GM23248 (cell line): Measurements from ENCODE around the gene HSF5. TPM values are rescaled to one million over a fixed set of nuclear protein-coding genes. Genes with fewer than 3 reads are reported as not detected.

ENCODE experiments used
- DNase-seq: peaks from one replicate; pipeline ENCODE4 v3.0.0-alpha.2; 2015
- H2AFZ ChIP-seq: fragments of 200-600 bp; sonication (generic); 2 replicates; pipeline ENCODE4 v1.6.1; 2016; ENCODE audit warnings: antibody characterized with exemption
- H3F3A ChIP-seq: fragments of 200-600 bp; sonication (generic); 2 replicates; pipeline ENCODE4 v1.6.1; 2016; ENCODE audit warnings: mild to moderate bottlenecking, antibody characterized with exemption, mixed run types; ENCODE audit not compliant: insufficient read depth
- H3K27ac ChIP-seq: fragments of 200-600 bp; sonication (generic); 2 replicates; pipeline ENCODE4 v1.5.1; 2016; ENCODE audit warnings: mild to moderate bottlenecking
- H3K27me3 ChIP-seq: fragments of 200-600 bp; sonication (generic); replicated peaks from 2 replicates; pipeline ENCODE4 v1.6.1; 2016; ENCODE audit warnings: mild to moderate bottlenecking; ENCODE audit not compliant: insufficient read depth
- H3K36me3 ChIP-seq: fragments of 200-600 bp; sonication (generic); 2 replicates; pipeline ENCODE4 v1.6.1; 2016; ENCODE audit warnings: low read depth, mild to moderate bottlenecking
- H3K4me1 ChIP-seq: fragments of 200-600 bp; sonication (generic); 2 replicates; pipeline ENCODE4 v1.6.1; 2016; ENCODE audit warnings: mild to moderate bottlenecking; ENCODE audit not compliant: insufficient read depth
- H3K4me2 ChIP-seq: fragments of 200-600 bp; sonication (generic); one replicate; pipeline ENCODE4 v1.6.1; 2016; ENCODE audit warnings: mild to moderate bottlenecking; ENCODE audit not compliant: unreplicated experiment
- H3K4me3 ChIP-seq: fragments of 200-600 bp; sonication (generic); 2 replicates; pipeline ENCODE4 v1.5.1; 2016; ENCODE audit warnings: mild to moderate bottlenecking
- H3K79me2 ChIP-seq: fragments of 200-600 bp; sonication (generic); 2 replicates; pipeline ENCODE4 v1.6.1; 2016; ENCODE audit warnings: mild to moderate bottlenecking; ENCODE audit not compliant: insufficient read depth
- H3K9ac ChIP-seq: fragments of 200-600 bp; sonication (generic); 2 replicates; pipeline ENCODE4 v1.6.1; 2016; ENCODE audit warnings: mild to moderate bottlenecking
- H3K9me2 ChIP-seq: fragments of 200-600 bp; sonication (generic); 2 replicates; pipeline ENCODE4 v1.6.1; 2016; ENCODE audit warnings: mixed run types, mild to moderate bottlenecking, moderate library complexity; ENCODE audit not compliant: insufficient read depth
- H3K9me3 ChIP-seq: fragments of 200-600 bp; sonication (generic); one replicate; pipeline ENCODE4 v1.6.1; 2017; ENCODE audit warnings: low read depth
- H4K20me1 ChIP-seq: fragments of 200-600 bp; sonication (generic); 2 replicates; pipeline ENCODE4 v1.6.0; 2016; ENCODE audit not compliant: insufficient read depth
- EZH2 ChIP-seq: fragments of 200-600 bp; sonication (generic); IDR thresholded peaks from 2 replicates; pipeline ENCODE4 v1.6.1; 2018; ENCODE audit warnings: antibody characterized with exemption, mild to moderate bottlenecking; ENCODE audit not compliant: insufficient read depth, poor library complexity, severe bottlenecking
- EZH2phosphoT487 ChIP-seq: fragments of 200-600 bp; sonication (generic); IDR thresholded peaks from 2 replicates; pipeline ENCODE4 v1.6.1; 2018; ENCODE audit warnings: antibody characterized with exemption, moderate library complexity, mild to moderate bottlenecking, low read depth; ENCODE audit not compliant: insufficient read depth
- WGBS, 2 experiments: methylation state at CpG; one replicate each; pipeline ENCODE4 v1.1.6; 2015 to 2017; ENCODE audit warnings: low lambda C conversion rate in 2 of 2, low coverage in 1 of 2; ENCODE audit errors: missing lambda C conversion rate in 2 of 2; 5-methylcytosine and 5-hydroxymethylcytosine counted together
- in situ Hi-C: fragments of 300-500 bp; cut with MboI; formaldehyde crosslinking; loops from 2 replicates; pipeline ENCODE4 v1.15.0; 2020
- polyA plus RNA-seq: library from polyadenylated mRNA; unstranded; fragments of >200 nt; fragmentation: Nextera tagmentation; extraction: Ambion mirVana; gene quantifications from 2 replicates; pipeline ENCODE4 v1.2.1, GENCODE V29; 2016
- total RNA-seq: library from RNA; depleted of rRNA; stranded (reverse); fragments of >200 nt; shearing (Covaris generic); gene quantifications from 2 replicates; pipeline ENCODE4 v1.2.3, GENCODE V29; 2014

HSF5 gene
- total and polyA plus RNA-seq, 2 experiments from 2014 or later: not detected

DNA sequence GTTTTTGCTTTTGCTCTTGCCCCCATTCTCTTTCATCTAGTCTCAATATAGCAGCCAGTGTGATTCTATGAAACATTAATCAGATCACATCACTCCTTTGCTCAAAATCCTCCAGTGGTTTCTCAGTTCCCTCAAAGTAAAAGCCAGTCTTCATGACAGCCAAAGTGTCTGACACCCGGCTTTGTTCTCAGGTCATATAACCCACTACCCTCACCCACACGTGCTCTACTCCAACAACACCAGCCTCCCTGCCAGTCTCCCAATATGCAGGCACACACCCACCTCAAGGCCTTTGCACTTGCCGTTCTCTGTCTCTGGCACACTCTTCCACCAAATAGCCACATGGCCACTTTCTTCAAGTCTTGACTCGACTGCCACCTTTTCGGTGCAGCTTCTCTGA, 21.9 kb upstream of the HSF5 start:
- Histone ChIP-seq H3K36me3 (peaks cover 12% of the 10 kb centered on the region; the same call in 1 of the 2 replicates), H3K9me2 (no peaks in the 10 kb centered on the region), H3K4me3 (no peak overlapping the region), H2AFZ (no peak overlapping the region), H3K27me3 (no peaks in the 10 kb centered on the region), H3K9me3 (no peaks in the 10 kb centered on the region), H3K27ac (no peak overlapping the region), H3K4me2 (no peak overlapping the region), H4K20me1 (no peaks in the 10 kb centered on the region), H3K9ac (no peak overlapping the region), H3F3A (peaks cover 3% of the 10 kb centered on the region; the same call in 1 of the 2 replicates), H3K4me1 (0 out of 2 replicates have a peak, but pooled peaks cover 5% of the 10 kb centered on the region), H3K79me2 (no peaks in the 10 kb centered on the region)
- 95 to 97% methylated on average over 5 of the region's 5 CpGs for WGBS, 2 experiments
- no peak for DNase-seq
- in situ Hi-C loops: no loop called here
- TF ChIP-seq EZH2phosphoT487 (no peak), EZH2 (no peak)

DNA sequence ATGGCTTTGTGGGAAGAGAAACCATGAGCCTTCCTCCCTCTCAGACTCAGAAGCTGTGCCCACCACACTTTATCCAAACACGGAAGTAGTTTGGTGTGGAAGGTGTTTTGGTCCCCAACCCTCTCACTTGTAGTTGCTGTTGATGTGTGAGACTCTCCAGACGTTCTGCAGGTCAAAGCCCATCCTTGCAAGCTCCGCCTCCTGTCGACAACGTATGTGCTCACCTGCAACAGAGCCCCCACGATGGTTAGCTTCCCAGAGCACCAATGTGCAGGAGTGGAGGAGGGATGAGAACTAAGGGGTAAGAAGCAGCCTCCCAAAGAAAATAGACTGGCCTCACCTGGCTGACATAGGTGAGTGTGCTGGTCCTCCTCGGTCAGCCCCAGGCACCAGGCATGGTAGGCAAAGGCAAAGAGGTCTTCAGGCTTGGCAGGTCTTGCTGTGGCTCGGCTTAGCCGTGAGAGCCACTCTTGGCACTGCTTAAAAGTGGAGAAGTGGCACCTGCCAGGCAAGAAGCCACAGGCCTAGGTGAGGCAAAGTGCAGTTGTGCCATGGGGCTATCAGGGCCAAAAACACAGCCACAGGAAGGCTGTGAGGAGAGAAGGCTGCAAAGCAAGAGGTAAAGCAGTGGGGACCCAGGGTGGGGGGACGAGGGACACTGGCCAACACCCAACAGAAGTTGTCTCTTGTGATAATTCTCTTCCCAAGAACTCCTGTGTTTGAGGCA, 20.3 kb upstream of the HSF5 start:
- no peak overlapping the region for H2AFZ ChIP-seq
- no peaks in the 10 kb centered on the region for H4K20me1 ChIP-seq
- H3K9me3 ChIP-seq: no peaks in the 10 kb centered on the region
- peaks cover 12% of the 10 kb centered on the region; the same call in 1 of the 2 replicates for H3K36me3 ChIP-seq
- no peaks in the 10 kb centered on the region for H3K27me3 ChIP-seq
- 68% methylated on average over 10 of the region's 10 CpGs for WGBS, 2 experiments
- no peak for TF ChIP-seq EZH2
- TF ChIP-seq EZH2phosphoT487: no peak
- no peak for DNase-seq
- no peak overlapping the region for H3K27ac ChIP-seq
- in situ Hi-C loops: no loop called here
- H3K4me1 ChIP-seq: 0 out of 2 replicates have a peak, but pooled peaks cover 1% of the 10 kb centered on the region
- no peaks in the 10 kb centered on the region for H3K9me2 ChIP-seq
- no peak overlapping the region for H3K9ac ChIP-seq
- no peak overlapping the region for H3K4me3 ChIP-seq
- no peaks in the 10 kb centered on the region for H3F3A ChIP-seq
- H3K79me2 ChIP-seq: no peaks in the 10 kb centered on the region
- no peak overlapping the region for H3K4me2 ChIP-seq

DNA sequence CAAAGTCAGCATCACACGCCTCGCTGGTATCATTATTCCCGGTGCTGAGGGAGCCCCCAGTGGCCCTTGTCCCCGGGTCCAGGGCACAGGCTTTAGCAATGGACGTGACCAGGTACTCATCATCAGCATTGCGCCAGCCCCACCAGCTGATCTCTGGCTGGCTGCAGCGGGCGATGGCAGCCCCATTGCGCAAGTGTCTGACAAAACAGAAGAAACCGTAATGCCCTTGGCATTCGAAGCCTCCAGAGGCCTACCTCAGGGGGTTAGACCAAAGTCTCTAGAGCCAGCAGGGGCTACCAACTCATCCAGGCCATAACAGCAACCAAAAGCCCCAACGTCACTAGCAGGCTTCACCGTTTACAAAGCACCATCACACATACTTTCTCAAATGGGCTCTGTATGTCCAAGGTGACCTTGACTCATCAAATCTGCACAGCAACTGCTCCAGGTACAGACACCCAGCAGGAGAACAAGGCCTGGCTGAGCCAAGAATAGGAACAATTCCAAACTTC, 19.0 kb upstream of the HSF5 start:
- TF ChIP-seq EZH2phosphoT487: no peak
- TF ChIP-seq EZH2: no peak
- Histone ChIP-seq H3K27ac (no peak overlapping the region), H3K9ac (no peak overlapping the region), H3K4me3 (no peak overlapping the region), H3K4me2 (no peak overlapping the region), H3K9me2 (no peaks in the 10 kb centered on the region), H3K4me1 (no peaks in the 10 kb centered on the region), H2AFZ (no peak overlapping the region), H3K36me3 (peaks cover 16% of the 10 kb centered on the region; the same call in 1 of the 2 replicates), H3F3A (no peaks in the 10 kb centered on the region), H3K79me2 (no peaks in the 10 kb centered on the region), H3K27me3 (no peaks in the 10 kb centered on the region), H4K20me1 (no peaks in the 10 kb centered on the region), H3K9me3 (no peaks in the 10 kb centered on the region)
- no peak for DNase-seq
- in situ Hi-C loops: no loop called here
- WGBS, 2 experiments: 97% methylated on average over 13 of the region's 13 CpGs

GRCh38 chr17:58506354-58507080, 18.3 kb upstream of the HSF5 start:
- no peaks in the 10 kb centered on the region for H3F3A ChIP-seq
- H3K36me3 ChIP-seq: peaks cover 16% of the 10 kb centered on the region; the same call in 1 of the 2 replicates
- no peak for DNase-seq
- no peak overlapping the region for H3K4me3 ChIP-seq
- WGBS, 2 experiments: 97 to 99% methylated on average over 7 of the region's 7 CpGs
- H4K20me1 ChIP-seq: no peaks in the 10 kb centered on the region
- H3K27ac ChIP-seq: no peak overlapping the region
- no peaks in the 10 kb centered on the region for H3K79me2 ChIP-seq
- H3K4me1 ChIP-seq: no peaks in the 10 kb centered on the region
- no peak overlapping the region for H2AFZ ChIP-seq
- H3K9ac ChIP-seq: no peak overlapping the region
- in situ Hi-C loops: no loop called here
- H3K9me2 ChIP-seq: no peaks in the 10 kb centered on the region
- no peak overlapping the region for H3K4me2 ChIP-seq
- TF ChIP-seq EZH2phosphoT487: no peak
- TF ChIP-seq EZH2: no peak
- H3K27me3 ChIP-seq: no peaks in the 10 kb centered on the region
- H3K9me3 ChIP-seq: no peaks in the 10 kb centered on the region
